Liver (tissue), 3 donors: Measurements from ENCODE around the gene PSMB1.

ENCODE experiments used
- FOXA1 ChIP-seq: IDR thresholded peaks from 2 replicates; pipeline ENCODE4 v1.6.1; 2016; ENCODE audit warnings: antibody characterized with exemption
- GABPA ChIP-seq, 2 donors: IDR thresholded peaks in 1 of 2; conservative IDR thresholded peaks in 1 of 2; 2 replicates each; pipeline ENCODE4 v1.6.1; 2016; ENCODE audit warnings: antibody characterized with exemption in 2 of 2, mild to moderate bottlenecking in 1 of 2, moderate library complexity in 1 of 2
- JUND ChIP-seq, 2 donors: IDR thresholded peaks; 2 replicates each; pipeline ENCODE4 v1.6.1; 2016; ENCODE audit warnings: antibody characterized with exemption in 2 of 2
- TAF1 ChIP-seq: conservative IDR thresholded peaks from 2 replicates; pipeline ENCODE4 v1.6.1; 2016; ENCODE audit warnings: antibody characterized with exemption, mild to moderate bottlenecking
- YY1 ChIP-seq: IDR thresholded peaks from 2 replicates; pipeline ENCODE4 v1.6.1; 2016; ENCODE audit warnings: antibody characterized with exemption, mild to moderate bottlenecking
- TF ChIP-seq, protein P1 (sequence below): IDR thresholded peaks from 2 replicates; pipeline ENCODE4 v1.6.1; 2016; ENCODE audit warnings: antibody characterized with exemption
- TF ChIP-seq, protein P2 (sequence below): fragments of 150-350 bp; IDR thresholded peaks from 2 replicates; pipeline ENCODE4 v1.5.1; 2017; ENCODE audit warnings: improper control_type of control experiment, low read depth, low read length; ENCODE audit not compliant: missing input control
- TF ChIP-seq, protein P3 (sequence below): IDR thresholded peaks from 2 replicates; pipeline ENCODE4 v1.6.1; 2016; ENCODE audit warnings: antibody characterized with exemption
- TF ChIP-seq, protein P4 (sequence below): IDR thresholded peaks from 2 replicates; pipeline ENCODE4 v1.6.1; 2016; ENCODE audit warnings: antibody characterized with exemption, mild to moderate bottlenecking
- donor health status: healthy.
- donor health status: healthy.

DNA sequence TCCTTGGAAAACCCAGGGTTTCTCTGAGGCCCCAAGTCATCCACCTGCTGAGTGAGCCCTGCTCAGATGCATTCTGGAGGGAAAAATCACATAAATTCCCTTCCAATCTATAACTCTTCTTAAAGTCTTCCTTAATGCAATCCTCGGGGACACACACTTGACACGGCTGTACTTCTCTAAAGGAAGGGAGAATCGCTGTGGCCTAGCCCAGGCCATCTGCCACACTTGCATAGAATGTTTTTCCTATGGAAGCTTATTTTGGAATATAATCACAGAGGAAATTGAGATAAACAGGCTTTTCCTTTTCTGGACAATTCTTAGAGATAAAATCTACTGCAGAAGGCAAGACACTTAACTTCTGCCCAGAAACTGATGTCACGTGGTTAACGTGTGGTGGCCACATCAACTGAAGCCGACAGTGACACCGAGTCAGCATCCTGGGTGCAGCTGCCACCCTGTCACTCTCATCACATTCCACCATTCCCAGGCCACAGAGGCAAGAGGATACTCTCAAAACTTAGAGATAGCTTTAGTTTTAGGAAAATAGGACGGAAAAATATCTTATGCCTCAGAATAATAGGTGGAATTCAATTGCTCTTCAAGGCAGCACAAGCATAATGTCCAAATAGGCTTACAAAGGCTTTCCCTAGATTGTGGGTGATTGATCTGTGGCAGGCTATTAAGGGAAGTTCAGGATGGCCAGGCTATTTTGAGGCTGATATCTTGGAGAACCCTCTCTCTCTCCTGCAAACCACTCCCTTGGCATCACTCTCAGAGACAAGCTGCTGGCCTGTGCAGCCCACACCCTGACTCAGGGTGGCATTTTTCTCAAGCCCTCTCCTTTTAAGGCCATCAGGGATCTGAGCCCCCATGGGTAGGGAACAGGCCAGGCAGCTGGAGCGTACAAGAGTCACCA, 29.6 kb downstream of the PSMB1 start:
- no peak for TF ChIP-seq YY1
- TF ChIP-seq, protein P1, sequence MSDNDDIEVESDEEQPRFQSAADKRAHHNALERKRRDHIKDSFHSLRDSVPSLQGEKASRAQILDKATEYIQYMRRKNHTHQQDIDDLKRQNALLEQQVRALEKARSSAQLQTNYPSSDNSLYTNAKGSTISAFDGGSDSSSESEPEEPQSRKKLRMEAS: no peak
- TF ChIP-seq, protein P2, sequence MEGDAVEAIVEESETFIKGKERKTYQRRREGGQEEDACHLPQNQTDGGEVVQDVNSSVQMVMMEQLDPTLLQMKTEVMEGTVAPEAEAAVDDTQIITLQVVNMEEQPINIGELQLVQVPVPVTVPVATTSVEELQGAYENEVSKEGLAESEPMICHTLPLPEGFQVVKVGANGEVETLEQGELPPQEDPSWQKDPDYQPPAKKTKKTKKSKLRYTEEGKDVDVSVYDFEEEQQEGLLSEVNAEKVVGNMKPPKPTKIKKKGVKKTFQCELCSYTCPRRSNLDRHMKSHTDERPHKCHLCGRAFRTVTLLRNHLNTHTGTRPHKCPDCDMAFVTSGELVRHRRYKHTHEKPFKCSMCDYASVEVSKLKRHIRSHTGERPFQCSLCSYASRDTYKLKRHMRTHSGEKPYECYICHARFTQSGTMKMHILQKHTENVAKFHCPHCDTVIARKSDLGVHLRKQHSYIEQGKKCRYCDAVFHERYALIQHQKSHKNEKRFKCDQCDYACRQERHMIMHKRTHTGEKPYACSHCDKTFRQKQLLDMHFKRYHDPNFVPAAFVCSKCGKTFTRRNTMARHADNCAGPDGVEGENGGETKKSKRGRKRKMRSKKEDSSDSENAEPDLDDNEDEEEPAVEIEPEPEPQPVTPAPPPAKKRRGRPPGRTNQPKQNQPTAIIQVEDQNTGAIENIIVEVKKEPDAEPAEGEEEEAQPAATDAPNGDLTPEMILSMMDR: no peak
- TF ChIP-seq, protein P3, sequence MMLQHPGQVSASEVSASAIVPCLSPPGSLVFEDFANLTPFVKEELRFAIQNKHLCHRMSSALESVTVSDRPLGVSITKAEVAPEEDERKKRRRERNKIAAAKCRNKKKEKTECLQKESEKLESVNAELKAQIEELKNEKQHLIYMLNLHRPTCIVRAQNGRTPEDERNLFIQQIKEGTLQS: no peak
- TF ChIP-seq JUND (IDR thresholded peaks at IDR 0.05): no peak
- TF ChIP-seq, protein P4, sequence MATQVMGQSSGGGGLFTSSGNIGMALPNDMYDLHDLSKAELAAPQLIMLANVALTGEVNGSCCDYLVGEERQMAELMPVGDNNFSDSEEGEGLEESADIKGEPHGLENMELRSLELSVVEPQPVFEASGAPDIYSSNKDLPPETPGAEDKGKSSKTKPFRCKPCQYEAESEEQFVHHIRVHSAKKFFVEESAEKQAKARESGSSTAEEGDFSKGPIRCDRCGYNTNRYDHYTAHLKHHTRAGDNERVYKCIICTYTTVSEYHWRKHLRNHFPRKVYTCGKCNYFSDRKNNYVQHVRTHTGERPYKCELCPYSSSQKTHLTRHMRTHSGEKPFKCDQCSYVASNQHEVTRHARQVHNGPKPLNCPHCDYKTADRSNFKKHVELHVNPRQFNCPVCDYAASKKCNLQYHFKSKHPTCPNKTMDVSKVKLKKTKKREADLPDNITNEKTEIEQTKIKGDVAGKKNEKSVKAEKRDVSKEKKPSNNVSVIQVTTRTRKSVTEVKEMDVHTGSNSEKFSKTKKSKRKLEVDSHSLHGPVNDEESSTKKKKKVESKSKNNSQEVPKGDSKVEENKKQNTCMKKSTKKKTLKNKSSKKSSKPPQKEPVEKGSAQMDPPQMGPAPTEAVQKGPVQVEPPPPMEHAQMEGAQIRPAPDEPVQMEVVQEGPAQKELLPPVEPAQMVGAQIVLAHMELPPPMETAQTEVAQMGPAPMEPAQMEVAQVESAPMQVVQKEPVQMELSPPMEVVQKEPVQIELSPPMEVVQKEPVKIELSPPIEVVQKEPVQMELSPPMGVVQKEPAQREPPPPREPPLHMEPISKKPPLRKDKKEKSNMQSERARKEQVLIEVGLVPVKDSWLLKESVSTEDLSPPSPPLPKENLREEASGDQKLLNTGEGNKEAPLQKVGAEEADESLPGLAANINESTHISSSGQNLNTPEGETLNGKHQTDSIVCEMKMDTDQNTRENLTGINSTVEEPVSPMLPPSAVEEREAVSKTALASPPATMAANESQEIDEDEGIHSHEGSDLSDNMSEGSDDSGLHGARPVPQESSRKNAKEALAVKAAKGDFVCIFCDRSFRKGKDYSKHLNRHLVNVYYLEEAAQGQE: no peak
- no peak for TF ChIP-seq FOXA1
- no peak for TF ChIP-seq TAF1
- no peak for TF ChIP-seq GABPA (IDR thresholded peaks at IDR 0.05 in 1 of 2, conservative IDR thresholded peaks at IDR 0.05 in 1 of 2)
